Naive thymus-derived CD4-positive, alpha-beta T cell (primary cell): ENCODE results near the gene CHST3. TPM values are rescaled to one million over a fixed set of nuclear protein-coding genes. Genes with fewer than 3 reads are reported as not detected.

ENCODE experiments used
- ATAC-seq: fragments of 150-1000 bp; cut with Tn5 transposase; 2 replicates; pipeline ENCODE4 v1.10.0; 2021; ENCODE audit warnings: mild to moderate bottlenecking, moderate library complexity
- CTCF ChIA-PET: fragments of 350-600 bp; sonication (Branson Sonifier 250); formaldehyde crosslinking; loops from one replicate; lab custom pipeline; 2021; ENCODE audit warnings: antibody characterized with exemption; lab: Charles Lee
- POLR2A ChIA-PET: fragments of 350-600 bp; sonication (Branson Sonifier 250); formaldehyde crosslinking; loops from one replicate; lab custom pipeline; 2021; ENCODE audit warnings: antibody characterized with exemption, inconsistent platforms; lab: Charles Lee
- DNase-seq, 9 donors: peaks; one replicate each; pipeline versions ENCODE4 v3.0.0 to v3.0.0-alpha.2; 2020 to 2022; ENCODE audit warnings: mixed read lengths in 1 of 9
- H3K27ac ChIP-seq: one replicate; pipeline ENCODE4 v1.7.0; 2013; ENCODE audit warnings: mild to moderate bottlenecking, low read depth, low read length, moderate library complexity
- H3K27me3 ChIP-seq, 2 donors: one replicate each; pipeline ENCODE4 v1.7.0; 2013; ENCODE audit warnings: low read length in 2 of 2, mild to moderate bottlenecking in 2 of 2, moderate library complexity in 2 of 2; ENCODE audit not compliant: control insufficient read depth in 2 of 2, insufficient read depth in 2 of 2
- H3K36me3 ChIP-seq, 3 experiments: 1 replicate in 2 of 3; 2 replicates in 1 of 3; pipeline ENCODE4 v1.7.0; 2013; ENCODE audit warnings: low read length in 3 of 3, mild to moderate bottlenecking in 3 of 3, moderate library complexity in 1 of 3; ENCODE audit not compliant: insufficient read depth in 3 of 3, control insufficient read depth in 2 of 3
- H3K4me1 ChIP-seq, 2 donors: one replicate each; pipeline ENCODE4 v1.7.0; 2013; ENCODE audit warnings: low read length in 2 of 2, mild to moderate bottlenecking in 2 of 2, moderate library complexity in 1 of 2; ENCODE audit not compliant: control insufficient read depth in 2 of 2, insufficient read depth in 2 of 2
- H3K4me3 ChIP-seq: 2 replicates; pipeline ENCODE4 v1.7.0; 2013; ENCODE audit warnings: mild to moderate bottlenecking, low read length
- H3K9me3 ChIP-seq, 3 experiments: 1 replicate in 2 of 3; 2 replicates in 1 of 3; pipeline ENCODE4 v1.7.0; 2013; ENCODE audit warnings: low read length in 3 of 3; ENCODE audit not compliant: control insufficient read depth in 2 of 3
- H3K27ac Mint-ChIP-seq, 9 donors: one replicate each; pipeline ENCODE4 v1.8.0; 2020 to 2022; ENCODE audit warnings: mixed read lengths in 9 of 9, mild to moderate bottlenecking in 8 of 9, moderate library complexity in 5 of 9, inconsistent platforms in 2 of 9
- H3K27me3 Mint-ChIP-seq, 5 donors: one replicate each; pipeline ENCODE4 v1.8.0; 2021 to 2022; ENCODE audit warnings: mixed read lengths in 5 of 5, mild to moderate bottlenecking in 1 of 5
- H3K36me3 Mint-ChIP-seq, 5 donors: one replicate each; pipeline ENCODE4 v1.8.0; 2020 to 2022; ENCODE audit warnings: mixed read lengths in 5 of 5, mild to moderate bottlenecking in 3 of 5, inconsistent platforms in 1 of 5
- H3K4me1 Mint-ChIP-seq, 7 donors: one replicate each; pipeline ENCODE4 v1.8.0; 2020 to 2022; ENCODE audit warnings: mixed read lengths in 7 of 7, mild to moderate bottlenecking in 3 of 7, inconsistent platforms in 1 of 7
- H3K4me3 Mint-ChIP-seq, 10 donors: one replicate each; pipeline ENCODE4 v1.8.0; 2020 to 2022; ENCODE audit warnings: mild to moderate bottlenecking in 10 of 10, mixed read lengths in 10 of 10, moderate library complexity in 6 of 10, inconsistent platforms in 2 of 10
- H3K9me3 Mint-ChIP-seq, 11 donors: one replicate each; pipeline ENCODE4 v1.8.0; 2020 to 2022; ENCODE audit warnings: mixed read lengths in 11 of 11, mild to moderate bottlenecking in 4 of 11, inconsistent platforms in 1 of 11, moderate library complexity in 1 of 11
- intact Hi-C, 2 donors: fragments of 100-400 bp; cut with micrococcal nuclease; formaldehyde crosslinking; loops; one replicate each; pipeline ENCODE4 v1.15.1; 2023
- polyA plus RNA-seq, 2 donors: library from polyadenylated mRNA; unstranded; fragments of 300-500 nt; fragmentation: Illumina TruSeq; gene quantifications; one replicate each; pipeline ENCODE4 v1.2.3, GENCODE V29; 2021
- total RNA-seq, 6 experiments: library from RNA in 5 of 6; stranded (reverse) in 5 of 6; gene quantifications; 1 replicate in 5 of 6; 2 replicates in 1 of 6; pipeline ENCODE4 v1.2.3 and lab custom pipeline; 2021 to 2026

The CHST3 gene
- total and polyA plus RNA-seq, 7 experiments from 2014 or later: 0.05 TPM; not detected in 6

DNA sequence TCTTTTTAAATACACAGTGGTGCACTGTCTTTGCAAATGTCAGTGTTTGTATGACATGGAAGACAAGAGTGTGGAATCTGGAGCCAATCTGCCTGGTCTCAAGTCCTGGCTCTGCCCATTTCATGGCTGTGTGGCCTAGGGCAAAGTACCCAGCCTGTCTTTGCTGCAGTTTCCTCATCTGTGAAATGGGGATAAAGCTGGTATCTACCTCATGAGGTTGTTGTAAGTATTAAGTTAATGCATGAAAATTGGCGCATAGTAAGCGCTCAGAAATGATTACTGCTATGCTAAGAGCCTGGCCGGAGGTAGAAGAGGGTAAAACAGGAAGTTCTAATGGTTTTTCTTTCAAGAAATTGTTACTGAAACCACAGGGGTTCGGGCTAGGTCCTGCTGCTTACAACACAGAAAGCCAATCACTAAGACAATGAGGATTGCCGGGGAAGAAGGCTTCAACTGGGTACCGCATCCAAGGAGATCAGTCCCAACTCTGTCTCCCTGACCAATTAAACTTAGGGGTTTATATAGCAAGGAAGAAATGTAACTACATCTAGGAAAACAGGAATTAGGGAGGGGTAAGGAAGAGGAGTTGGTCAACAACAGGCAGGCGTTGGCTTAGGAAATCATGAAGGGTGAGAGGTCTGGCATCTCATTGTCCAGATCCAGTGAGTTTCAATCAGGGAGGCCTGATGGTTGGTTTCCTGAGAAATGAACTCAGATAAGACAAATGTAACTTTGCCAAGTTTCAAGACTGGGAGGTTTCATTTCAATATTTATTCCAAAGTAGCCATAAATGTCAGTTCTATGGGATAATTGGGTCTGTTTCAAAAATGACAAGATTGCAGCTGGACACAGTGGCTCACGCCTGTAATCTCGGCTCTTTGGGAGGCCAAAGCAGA is 57.0 kb downstream of the CHST3 start:
- Histone ChIP-seq H3K4me1 (no peaks in the 10 kb centered on the region), H3K4me3 (no peak overlapping the region), H3K27me3 (no peaks in the 10 kb centered on the region), H3K9me3 (no peaks in the 10 kb centered on the region), H3K27ac (no peak overlapping the region), H3K36me3 (no peaks in the 10 kb centered on the region)
- POLR2A ChIA-PET: interaction anchor here (0.6 kb wide), 1 partner anchor 88 kb away, joined by 4 read pairs; no protein-coding TSS in a partner anchor
- Mint-ChIP-seq H3K4me3 (no peak overlapping the region), H3K36me3 (no peaks in the 10 kb centered on the region), H3K4me1 (peaks cover 0 to 4% (median 0%) of the 10 kb centered on the region in 7 donors), H3K27me3 (peaks cover 0 to 12% (median 4%) of the 10 kb centered on the region in 5 donors), H3K27ac (no peak overlapping the region), H3K9me3 (peaks cover 0 to 2% (median 0%) of the 10 kb centered on the region in 11 donors)
- intact Hi-C loops: no loop called here
- CTCF ChIA-PET: interaction anchor here (0.7 kb wide), 1 partner anchor 328 kb away, joined by 3 read pairs; no protein-coding TSS in a partner anchor
- DNase-seq (no peak), ATAC-seq (no peak)

DNA sequence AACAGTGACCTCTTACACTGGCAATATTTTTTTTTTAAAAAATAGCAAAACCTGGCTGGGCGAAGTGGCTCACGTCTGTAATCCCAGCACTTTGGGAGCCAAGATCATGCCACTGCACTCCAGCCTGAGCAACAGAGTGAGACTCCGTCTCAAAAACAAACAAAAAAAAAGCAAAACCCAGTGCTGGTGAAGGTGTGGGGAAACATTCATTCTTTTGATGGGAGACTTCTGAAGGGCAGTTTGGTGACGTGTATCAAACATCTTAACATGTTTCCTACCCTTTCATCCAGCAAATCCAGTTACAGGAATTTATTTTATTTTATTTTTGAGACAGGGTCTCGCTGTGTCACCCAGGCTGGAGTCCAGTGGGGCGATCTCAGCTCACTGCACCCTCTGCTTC is 58.0 kb downstream of the CHST3 start:
- CTCF ChIA-PET: interaction anchor here (0.7 kb wide), 1 partner anchor 327 kb away, joined by 3 read pairs; no protein-coding TSS in a partner anchor
- H3K4me1 Mint-ChIP-seq: peaks cover 0 to 4% (median 0%) of the 10 kb centered on the region in 7 donors
- no peaks in the 10 kb centered on the region for H3K4me1 ChIP-seq
- H3K27ac Mint-ChIP-seq: no peak overlapping the region
- H3K27me3 ChIP-seq: no peaks in the 10 kb centered on the region
- ATAC-seq: no peak
- intact Hi-C loops: no loop called here
- no peaks in the 10 kb centered on the region for H3K9me3 ChIP-seq
- no peak overlapping the region for H3K4me3 ChIP-seq
- H3K9me3 Mint-ChIP-seq: peaks cover 0 to 2% (median 0%) of the 10 kb centered on the region in 11 donors
- no peak overlapping the region for H3K4me3 Mint-ChIP-seq
- no peak overlapping the region for H3K27ac ChIP-seq
- POLR2A ChIA-PET: interaction anchor here (0.6 kb wide), 1 partner anchor 89 kb away, joined by 4 read pairs; no protein-coding TSS in a partner anchor
- H3K27me3 Mint-ChIP-seq: peaks cover 0 to 12% (median 4%) of the 10 kb centered on the region in 5 donors
- no peaks in the 10 kb centered on the region for H3K36me3 ChIP-seq
- H3K36me3 Mint-ChIP-seq: no peaks in the 10 kb centered on the region
- no peak for DNase-seq

- peaks cover 0 to 9% (median 0%) of the 10 kb centered on the region in 5 donors for H3K27me3 Mint-ChIP-seq
- H3K4me1 Mint-ChIP-seq: peaks cover 0 to 4% (median 0%) of the 10 kb centered on the region in 7 donors
- DNase-seq (no peak), ATAC-seq (no peak)
- no peaks in the 10 kb centered on the region for H3K36me3 Mint-ChIP-seq
- Histone ChIP-seq H3K9me3 (no peaks in the 10 kb centered on the region), H3K27ac (no peak overlapping the region), H3K36me3 (no peaks in the 10 kb centered on the region), H3K27me3 (no peaks in the 10 kb centered on the region), H3K4me1 (no peaks in the 10 kb centered on the region), H3K4me3 (no peak overlapping the region)
- ChIA-PET CTCF (no interaction called here), POLR2A (no interaction called here)
- no peak overlapping the region for H3K27ac Mint-ChIP-seq
- intact Hi-C loops: no loop called here
- H3K9me3 Mint-ChIP-seq: peaks cover 0 to 4% (median 0%) of the 10 kb centered on the region in 11 donors
- no peak overlapping the region for H3K4me3 Mint-ChIP-seq
Measured at GRCh38 chr10:72024596-72024995, 60.4 kb downstream of the CHST3 start.

GRCh38 chr10:72025400-72025799 is 61.2 kb downstream of the CHST3 start:
- ATAC-seq (no peak), DNase-seq (no peak)
- H3K4me3 Mint-ChIP-seq: no peak overlapping the region
- H3K9me3 Mint-ChIP-seq: peaks cover 0 to 4% (median 0%) of the 10 kb centered on the region in 11 donors
- H3K27me3 Mint-ChIP-seq: peaks cover 0 to 9% (median 0%) of the 10 kb centered on the region in 5 donors
- POLR2A ChIA-PET: no interaction called here
- H3K4me3 ChIP-seq: no peak overlapping the region
- intact Hi-C loops: no loop called here
- H3K4me1 ChIP-seq: no peaks in the 10 kb centered on the region
- no peak overlapping the region for H3K27ac ChIP-seq
- H3K36me3 ChIP-seq: no peaks in the 10 kb centered on the region
- peaks cover 0 to 4% (median 0%) of the 10 kb centered on the region in 7 donors for H3K4me1 Mint-ChIP-seq
- peak overlapping the region in 1 of 9 donors; percentile 70 for H3K27ac Mint-ChIP-seq
- no peaks in the 10 kb centered on the region for H3K27me3 ChIP-seq
- CTCF ChIA-PET: no interaction called here
- H3K36me3 Mint-ChIP-seq: no peaks in the 10 kb centered on the region
- no peaks in the 10 kb centered on the region for H3K9me3 ChIP-seq

- intact Hi-C loops: no loop called here
- no peaks in the 10 kb centered on the region for H3K27me3 ChIP-seq
- H3K9me3 Mint-ChIP-seq: peaks cover 0 to 4% (median 0%) of the 10 kb centered on the region in 11 donors
- CTCF ChIA-PET: no interaction called here
- H3K4me3 ChIP-seq: no peak overlapping the region
- H3K4me3 Mint-ChIP-seq: no peak overlapping the region
- peaks cover 0 to 4% (median 0%) of the 10 kb centered on the region in 7 donors for H3K4me1 Mint-ChIP-seq
- no peak overlapping the region for H3K27ac ChIP-seq
- H3K9me3 ChIP-seq: no peaks in the 10 kb centered on the region
- DNase-seq (no peak), ATAC-seq (no peak)
- H3K36me3 Mint-ChIP-seq: no peaks in the 10 kb centered on the region
- POLR2A ChIA-PET: interaction anchor here (0.7 kb wide), 1 partner anchor 9 kb away, joined by 3 read pairs; no protein-coding TSS in a partner anchor
- H3K4me1 ChIP-seq: no peaks in the 10 kb centered on the region
- H3K27me3 Mint-ChIP-seq: peaks cover 0 to 9% (median 0%) of the 10 kb centered on the region in 5 donors
- H3K36me3 ChIP-seq: no peaks in the 10 kb centered on the region
- no peak overlapping the region for H3K27ac Mint-ChIP-seq
Measured at GRCh38 chr10:72025832-72026231, 61.6 kb downstream of the CHST3 start.

GRCh38 chr10:72026278-72027111 is 62.3 kb downstream of the CHST3 start:
- H3K4me1 Mint-ChIP-seq: peaks cover 0 to 4% (median 0%) of the 10 kb centered on the region in 7 donors
- no peak overlapping the region for H3K4me3 Mint-ChIP-seq
- ChIA-PET CTCF (no interaction called here), POLR2A (interaction anchor here (0.7 kb wide), 1 partner anchor 9 kb away, joined by 3 read pairs; no protein-coding TSS in a partner anchor)
- intact Hi-C loops: no loop called here
- Histone ChIP-seq H3K36me3 (no peaks in the 10 kb centered on the region), H3K4me3 (no peak overlapping the region), H3K4me1 (no peaks in the 10 kb centered on the region), H3K27ac (no peak overlapping the region), H3K9me3 (no peaks in the 10 kb centered on the region), H3K27me3 (no peaks in the 10 kb centered on the region)
- ATAC-seq (no peak), DNase-seq (no peak)
- no peak overlapping the region for H3K27ac Mint-ChIP-seq
- peaks cover 0 to 4% (median 0%) of the 10 kb centered on the region in 11 donors for H3K9me3 Mint-ChIP-seq
- H3K27me3 Mint-ChIP-seq: peaks cover 0 to 7% (median 4%) of the 10 kb centered on the region in 5 donors
- no peaks in the 10 kb centered on the region for H3K36me3 Mint-ChIP-seq
